T47D (cell line): ENCODE results near the gene PCED1B.
A peak's percentile ranks its signal among the peaks of the same experiment; 100 is the strongest.
"Not testable (repeated sequence)": the region's sequence is repeated elsewhere in the genome, so short reads cannot be mapped to it uniquely, and the experiment has no call there.

ENCODE experiments used
- DNase-seq, 2 experiments: peaks; one replicate each; pipeline versions ENCODE4 v3.0.0 to v3.0.0-alpha.2; 2011 to 2012; ENCODE audit warnings: low read depth in 1 of 2, low spot score in 1 of 2
- JUND ChIP-seq: IDR thresholded peaks from 2 replicates; pipeline ENCODE4 v1.6.1; 2012; ENCODE audit warnings: low read depth
- in situ Hi-C: cut with HindIII; loops from 2 replicates; pipeline ENCODE4 v1.10.0; 2016; ENCODE audit warnings: low sequenced_read_pairs, low pct_unique_long_range_greater_than_20kb

PCED1B gene

GRCh38 chr12:47184229-47184628, 104.8 kb downstream of the PCED1B start:
- in situ Hi-C loops = no loop called here
- DNase-seq = no peak
- no peak for TF ChIP-seq JUND

DNA sequence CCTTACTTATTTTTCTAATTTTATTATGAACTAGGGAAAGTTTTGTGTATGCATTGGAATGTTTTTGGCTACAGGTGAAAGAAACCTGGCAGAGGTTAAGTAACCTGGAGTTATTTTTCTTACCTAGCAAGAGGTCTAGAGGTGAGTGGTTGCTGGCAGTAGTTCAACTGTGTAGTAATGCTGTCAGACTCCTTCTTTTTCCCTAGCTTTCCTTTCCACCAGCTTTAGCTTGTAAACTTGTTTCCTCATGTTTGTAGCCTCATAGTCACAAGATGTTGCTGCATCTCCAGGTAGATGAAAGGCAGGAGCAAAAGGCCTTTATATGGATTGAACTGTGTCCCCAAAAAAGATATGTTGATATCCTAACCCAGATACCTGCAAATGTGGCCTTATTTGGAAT, 105.4 kb downstream of the PCED1B start:
- in situ Hi-C loops = no loop called here
- 0 out of 2 replicates have a peak, but pooled peaks have one; percentile 5 for TF ChIP-seq JUND

GRCh38 chr12:47186246-47186645, 106.8 kb downstream of the PCED1B start:
- no peak for TF ChIP-seq JUND
- in situ Hi-C loops = no loop called here
- DNase-seq = no peak

More for the DNA sequence above, 105.4 kb downstream of the PCED1B start:
- peak; percentile 35 to 71 for DNase-seq

DNA sequence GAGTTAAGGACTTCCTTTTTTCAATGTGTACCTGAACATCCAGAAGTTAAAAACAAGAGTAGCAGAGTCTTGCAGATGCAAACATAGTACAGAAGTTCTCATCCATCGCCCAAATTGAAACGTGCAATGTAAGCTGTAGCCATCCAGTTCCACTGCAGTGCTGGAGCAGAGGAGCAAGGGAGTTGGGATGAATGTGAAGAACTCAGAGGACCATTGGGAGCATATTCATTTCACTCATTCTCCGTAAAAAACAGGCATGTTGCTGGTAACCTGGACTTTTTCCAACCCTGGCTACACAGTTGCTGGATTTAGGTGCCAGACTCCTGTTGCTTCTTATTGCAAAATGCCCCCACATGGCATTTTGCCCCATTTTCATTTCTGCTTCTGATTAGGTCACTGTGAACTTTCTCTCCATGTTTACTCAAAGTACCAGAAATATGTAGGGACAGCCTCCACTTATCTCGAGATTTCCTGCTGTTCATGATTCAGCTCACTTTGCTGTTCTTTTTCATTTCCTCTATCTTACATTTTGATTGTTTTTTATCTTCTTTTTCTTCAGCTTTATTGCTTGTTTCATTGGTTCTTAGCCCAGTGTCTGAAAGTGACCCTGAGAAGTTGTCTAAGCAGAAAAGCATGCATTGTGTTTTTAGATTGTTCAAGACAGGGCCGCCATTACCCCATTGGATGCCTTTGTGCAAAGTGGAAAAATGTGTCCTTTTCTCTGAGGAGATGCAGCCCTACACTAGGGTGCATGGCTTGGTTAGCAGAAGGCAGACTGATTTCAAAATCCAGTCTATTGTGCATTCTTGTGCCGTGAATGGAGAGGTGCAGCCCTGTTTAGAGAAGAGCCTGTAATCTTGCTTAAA, 109.4 kb downstream of the PCED1B start:
- peak in 1 of 2 experiments; percentile 42 for DNase-seq
- in situ Hi-C loops = no loop called here
- no peak for TF ChIP-seq JUND

DNA sequence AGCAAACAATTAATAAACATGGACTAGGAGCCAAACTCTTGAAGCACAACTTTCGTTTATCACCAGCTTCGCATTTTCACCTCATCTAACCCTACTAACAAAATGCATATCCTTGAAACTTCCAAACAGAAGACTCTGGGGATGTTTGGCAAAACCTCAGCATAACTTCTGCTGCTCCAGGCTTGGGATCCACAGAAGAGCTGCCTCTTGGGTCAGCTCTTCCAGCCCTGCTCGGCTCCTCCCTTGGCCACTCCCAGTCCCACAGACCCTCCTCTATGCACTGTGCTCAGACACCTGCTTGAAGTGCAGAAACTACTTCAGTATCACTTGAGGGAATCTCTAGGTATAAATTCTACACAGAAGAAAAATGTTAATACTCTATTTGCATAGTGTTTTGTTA, 110.3 kb downstream of the PCED1B start:
- TF ChIP-seq JUND = no peak
- DNase-seq = no peak
- in situ Hi-C loops = no loop called here

DNA sequence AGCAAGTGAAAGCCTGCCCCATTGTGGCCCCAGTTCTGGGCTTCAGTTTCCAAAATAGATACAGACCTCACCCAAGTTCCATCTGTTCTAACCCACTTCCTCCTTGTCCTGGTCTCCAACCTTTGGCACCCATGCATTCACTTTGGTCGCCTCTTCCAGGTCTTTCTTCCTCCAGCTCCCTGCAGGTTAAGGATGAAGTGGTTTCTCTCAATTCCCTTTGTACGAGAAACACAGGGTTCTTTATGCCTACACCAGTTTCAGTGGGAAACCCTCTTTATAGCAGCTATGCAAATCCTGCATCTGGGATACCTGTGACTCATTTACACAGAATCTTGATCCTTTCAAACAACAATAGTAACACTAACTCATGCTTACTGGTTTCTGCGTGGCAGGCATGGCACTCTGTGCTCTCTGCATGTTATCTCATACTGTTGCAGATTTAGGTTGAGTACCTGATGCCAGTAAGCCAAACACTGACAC, 110.9 kb downstream of the PCED1B start:
- no peak for TF ChIP-seq JUND
- in situ Hi-C loops = no loop called here
- DNase-seq = no peak

- in situ Hi-C loops = no loop called here
- no peak for TF ChIP-seq JUND
- DNase-seq = no peak
These were observed 111.5 kb downstream of the PCED1B start for GRCh38 chr12:47190905-47191304.

- in situ Hi-C loops = no loop called here
- no peak for TF ChIP-seq JUND
- no peak for DNase-seq
These were observed 112.6 kb downstream of the PCED1B start for GRCh38 chr12:47192051-47192450.

DNA sequence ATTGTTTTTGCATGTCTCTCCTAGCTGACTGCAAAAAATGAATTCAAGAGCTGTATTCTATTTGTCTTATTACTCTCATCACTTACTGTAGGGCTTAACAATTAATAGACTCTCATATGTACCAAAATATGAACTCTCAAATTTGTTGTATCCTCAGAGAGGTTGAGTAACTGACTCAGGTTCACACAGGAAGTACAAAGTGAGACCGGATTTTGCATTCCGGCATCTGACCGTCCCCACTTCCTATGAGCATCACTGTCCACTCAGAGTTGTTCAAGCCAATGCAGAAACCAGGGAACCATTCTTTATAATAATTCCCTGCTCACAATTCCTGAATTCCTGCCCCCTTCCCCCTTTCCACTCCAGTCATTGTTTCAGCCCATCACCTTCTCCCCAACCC, 113.6 kb downstream of the PCED1B start:
- no peak for DNase-seq
- no peak for TF ChIP-seq JUND
- in situ Hi-C loops = no loop called here

- DNase-seq = no peak
- in situ Hi-C loops = no loop called here
- TF ChIP-seq JUND = no peak
These were observed 115.1 kb downstream of the PCED1B start for GRCh38 chr12:47194501-47194900.

GRCh38 chr12:47200446-47200845, 121.0 kb downstream of the PCED1B start:
- no peak for TF ChIP-seq JUND
- in situ Hi-C loops = no loop called here
- DNase-seq = no peak

DNA sequence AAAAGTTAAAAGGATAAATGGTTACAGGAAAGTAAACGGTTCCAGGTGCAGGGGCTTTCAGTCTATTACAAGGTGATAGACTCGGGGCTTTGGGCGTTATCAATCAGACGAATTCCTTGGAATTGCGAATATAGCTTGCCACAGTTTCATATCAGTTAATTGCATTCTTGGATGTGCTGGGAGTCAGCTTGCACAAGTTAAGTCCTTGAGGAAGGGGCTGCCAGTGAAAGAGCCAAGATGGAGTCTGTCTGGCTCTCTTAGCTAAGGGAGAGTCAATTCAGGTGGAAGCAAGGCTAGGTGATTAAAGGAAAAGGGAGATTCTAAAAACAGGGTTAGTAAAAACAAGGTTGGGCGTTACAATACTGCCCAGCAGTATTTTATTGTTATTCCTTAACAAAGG, 121.8 kb downstream of the PCED1B start:
- in situ Hi-C loops, DNase-seq: not testable (repeated sequence)

GRCh38 chr12:47202176-47202575, 122.8 kb downstream of the PCED1B start:
- no peak for DNase-seq
- in situ Hi-C loops = no loop called here
- no peak for TF ChIP-seq JUND
